B cell (primary cell): ENCODE results near the gene TEX9.

ENCODE experiments used
- EZH2 ChIP-seq: IDR thresholded peaks from 2 replicates; pipeline ENCODE4 v1.6.1; 2012; ENCODE audit warnings: borderline replicate concordance, low read depth, mild to moderate bottlenecking, moderate library complexity, low read length; ENCODE audit not compliant: insufficient read depth, poor library complexity, severe bottlenecking
- TF ChIP-seq, protein P1 (sequence below): fragments of 200-600 bp; IDR thresholded peaks from one replicate; pipeline ENCODE4 v1.8.0; 2022; ENCODE audit warnings: antibody characterized with exemption, mild to moderate bottlenecking

DNA sequence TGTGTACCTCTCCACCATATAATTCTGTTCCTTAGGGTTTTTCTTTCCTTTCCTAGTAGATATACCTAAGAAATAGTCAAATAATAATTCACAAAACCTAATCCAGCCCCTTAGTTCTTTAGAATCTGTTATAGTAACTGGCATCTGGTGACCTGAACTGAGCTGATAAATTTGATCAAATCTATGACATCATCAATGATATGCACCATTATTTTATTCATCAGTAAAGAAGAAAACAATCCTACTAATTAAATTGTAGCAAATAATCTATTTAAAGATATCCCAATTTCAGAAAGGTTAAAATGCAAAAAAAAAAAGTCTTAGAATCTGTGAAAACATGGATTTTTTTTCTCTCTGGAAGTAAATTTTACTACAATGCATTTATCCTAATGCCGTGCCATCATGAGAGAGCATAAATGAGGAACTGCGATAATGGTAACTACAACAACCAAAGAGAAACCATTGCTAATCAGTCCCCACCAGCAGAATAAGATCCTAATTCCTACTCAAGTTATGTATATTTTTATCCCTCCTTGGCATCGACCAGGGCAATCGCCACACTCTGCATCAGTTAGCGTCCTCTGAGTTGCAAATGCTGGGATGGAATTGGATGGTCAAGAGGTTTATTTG is 106.3 kb downstream of the TEX9 start:
- TF ChIP-seq, protein P1, sequence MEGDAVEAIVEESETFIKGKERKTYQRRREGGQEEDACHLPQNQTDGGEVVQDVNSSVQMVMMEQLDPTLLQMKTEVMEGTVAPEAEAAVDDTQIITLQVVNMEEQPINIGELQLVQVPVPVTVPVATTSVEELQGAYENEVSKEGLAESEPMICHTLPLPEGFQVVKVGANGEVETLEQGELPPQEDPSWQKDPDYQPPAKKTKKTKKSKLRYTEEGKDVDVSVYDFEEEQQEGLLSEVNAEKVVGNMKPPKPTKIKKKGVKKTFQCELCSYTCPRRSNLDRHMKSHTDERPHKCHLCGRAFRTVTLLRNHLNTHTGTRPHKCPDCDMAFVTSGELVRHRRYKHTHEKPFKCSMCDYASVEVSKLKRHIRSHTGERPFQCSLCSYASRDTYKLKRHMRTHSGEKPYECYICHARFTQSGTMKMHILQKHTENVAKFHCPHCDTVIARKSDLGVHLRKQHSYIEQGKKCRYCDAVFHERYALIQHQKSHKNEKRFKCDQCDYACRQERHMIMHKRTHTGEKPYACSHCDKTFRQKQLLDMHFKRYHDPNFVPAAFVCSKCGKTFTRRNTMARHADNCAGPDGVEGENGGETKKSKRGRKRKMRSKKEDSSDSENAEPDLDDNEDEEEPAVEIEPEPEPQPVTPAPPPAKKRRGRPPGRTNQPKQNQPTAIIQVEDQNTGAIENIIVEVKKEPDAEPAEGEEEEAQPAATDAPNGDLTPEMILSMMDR, result no peak
- no peak for TF ChIP-seq EZH2
